RWPE2 (cell line): ENCODE results near the gene STAP2.

Experiments
- ATAC-seq: fragments of 200-7000 bp; cut with Tn5 transposase; 3 replicates; pipeline ENCODE4 v1.9.1; 2021; ENCODE audit warnings: low read depth
- DNase-seq: peaks from one replicate; pipeline ENCODE4 v3.0.0-alpha.2; 2020; ENCODE audit warnings: low spot score
- H3K27ac ChIP-seq: fragments of 450-650 bp; 2 replicates; pipeline ENCODE4 v1.5.1; 2017; ENCODE audit warnings: mild to moderate bottlenecking; ENCODE audit not compliant: poor library complexity, severe bottlenecking
- H3K27me3 ChIP-seq: fragments of 250-450 bp; sonication (Bioruptor Pico); 2 replicates; pipeline ENCODE4 v1.5.1; 2021; ENCODE audit warnings: mild to moderate bottlenecking, moderate library complexity; ENCODE audit not compliant: insufficient read depth, poor library complexity, severe bottlenecking
- H3K36me3 ChIP-seq: fragments of 250-450 bp; sonication (Bioruptor Pico); 2 replicates; pipeline ENCODE4 v1.5.1; 2020; ENCODE audit warnings: low read depth, mild to moderate bottlenecking, moderate library complexity
- H3K4me1 ChIP-seq: fragments of 250-450 bp; sonication (Bioruptor Pico); 2 replicates; pipeline ENCODE4 v1.5.1; 2021; ENCODE audit warnings: mild to moderate bottlenecking, moderate library complexity; ENCODE audit not compliant: insufficient read depth, poor library complexity, severe bottlenecking
- H3K4me3 ChIP-seq: fragments of 250-450 bp; sonication (Bioruptor Pico); 2 replicates; pipeline ENCODE4 v1.5.1; 2021; ENCODE audit warnings: mild to moderate bottlenecking, moderate library complexity; ENCODE audit not compliant: severe bottlenecking
- H3K9me3 ChIP-seq: fragments of 250-450 bp; sonication (Bioruptor Pico); 2 replicates; pipeline ENCODE4 v1.5.1; 2021; ENCODE audit warnings: mild to moderate bottlenecking, moderate library complexity; ENCODE audit not compliant: severe bottlenecking
- TF ChIP-seq, protein P1 (sequence below): fragments of 450-650 bp; IDR thresholded peaks from one replicate; pipeline ENCODE4 v1.5.1; 2017; ENCODE audit warnings: mild to moderate bottlenecking, moderate library complexity; ENCODE audit not compliant: poor library complexity, severe bottlenecking

STAP2 gene

DNA sequence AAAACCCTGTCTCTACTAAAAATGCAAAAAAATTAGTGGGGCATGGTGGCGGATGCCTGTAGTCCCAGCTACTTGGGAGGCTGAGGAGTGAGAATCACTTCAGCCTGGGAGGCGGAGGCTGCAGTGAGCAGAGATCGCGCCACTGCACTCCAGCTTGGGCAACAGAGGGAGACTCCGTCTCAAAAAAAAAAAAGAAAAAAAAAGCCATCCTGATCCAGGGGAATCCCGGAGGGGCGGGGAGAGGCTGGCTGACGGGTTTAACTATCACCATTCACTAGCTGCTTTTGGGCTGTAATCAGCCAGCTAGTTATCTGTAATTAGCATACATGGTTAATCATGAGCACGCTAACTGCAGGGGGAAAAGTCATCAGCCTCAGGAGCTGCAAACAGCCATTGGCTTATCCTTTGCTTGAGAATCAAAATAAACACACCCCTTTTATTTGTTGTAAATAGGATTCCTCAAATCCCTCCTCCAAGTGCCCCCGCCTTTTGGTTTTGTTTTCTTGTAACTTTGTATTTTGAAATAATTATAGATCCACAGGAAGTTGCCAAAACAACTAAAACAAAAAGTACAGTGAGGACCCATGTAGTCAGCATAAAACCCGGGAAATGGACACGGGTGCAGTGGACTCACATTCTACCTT lies 24.7 kb downstream of the STAP2 start:
- no peaks in the 10 kb centered on the region for H3K9me3 ChIP-seq

DNA sequence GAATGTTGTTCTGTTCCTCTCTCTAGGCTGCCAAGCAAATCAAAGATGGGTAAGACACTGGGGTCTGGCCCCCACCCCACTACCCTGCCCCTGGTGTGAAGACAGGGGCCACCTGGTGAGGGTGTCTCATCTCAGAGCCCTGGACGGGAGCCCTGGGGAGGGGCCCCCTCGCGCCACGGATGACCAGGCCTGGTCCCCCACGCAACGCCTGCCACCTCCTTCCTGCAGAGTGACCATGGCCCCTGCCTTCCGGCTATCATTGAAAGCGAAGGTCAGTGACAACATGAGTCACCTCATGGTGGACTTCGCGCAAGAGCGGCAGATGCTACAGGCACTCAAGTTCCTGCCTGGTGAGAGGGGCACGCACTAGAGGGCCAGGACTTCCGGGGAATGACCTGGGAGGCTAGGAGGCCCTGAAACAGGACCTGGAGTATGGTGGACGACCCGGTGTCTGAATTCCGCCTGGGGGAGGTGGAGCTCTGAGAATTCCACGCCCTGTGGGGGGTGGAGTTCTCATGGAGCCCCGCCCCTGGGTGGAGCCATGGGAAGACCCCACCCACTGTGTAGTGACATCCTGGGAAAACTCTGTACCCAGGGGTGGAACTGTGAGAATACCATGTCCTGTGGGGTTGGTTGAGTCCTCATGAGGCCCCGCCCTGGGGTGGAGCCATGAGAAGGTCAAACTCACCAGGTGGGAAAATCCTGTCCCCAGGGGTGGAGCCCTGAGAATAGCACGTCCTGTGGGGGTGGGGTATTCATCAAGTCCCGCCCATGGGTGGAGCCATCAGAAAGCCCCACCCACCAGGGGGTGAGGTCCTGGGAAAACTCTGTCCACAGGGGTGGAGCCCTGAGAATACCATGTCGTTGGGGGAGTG lies 28.1 kb downstream of the STAP2 start:
- Histone ChIP-seq H3K27me3 (no peaks in the 10 kb centered on the region), H3K4me1 (no peaks in the 10 kb centered on the region), H3K36me3 (peaks cover 5% of the 10 kb centered on the region; the same call in 1 of the 2 replicates), H3K9me3 (no peaks in the 10 kb centered on the region), H3K4me3 (no peak overlapping the region), H3K27ac (no peak overlapping the region)
- DNase-seq (no peak), ATAC-seq (no peak)
- TF ChIP-seq, protein P1, sequence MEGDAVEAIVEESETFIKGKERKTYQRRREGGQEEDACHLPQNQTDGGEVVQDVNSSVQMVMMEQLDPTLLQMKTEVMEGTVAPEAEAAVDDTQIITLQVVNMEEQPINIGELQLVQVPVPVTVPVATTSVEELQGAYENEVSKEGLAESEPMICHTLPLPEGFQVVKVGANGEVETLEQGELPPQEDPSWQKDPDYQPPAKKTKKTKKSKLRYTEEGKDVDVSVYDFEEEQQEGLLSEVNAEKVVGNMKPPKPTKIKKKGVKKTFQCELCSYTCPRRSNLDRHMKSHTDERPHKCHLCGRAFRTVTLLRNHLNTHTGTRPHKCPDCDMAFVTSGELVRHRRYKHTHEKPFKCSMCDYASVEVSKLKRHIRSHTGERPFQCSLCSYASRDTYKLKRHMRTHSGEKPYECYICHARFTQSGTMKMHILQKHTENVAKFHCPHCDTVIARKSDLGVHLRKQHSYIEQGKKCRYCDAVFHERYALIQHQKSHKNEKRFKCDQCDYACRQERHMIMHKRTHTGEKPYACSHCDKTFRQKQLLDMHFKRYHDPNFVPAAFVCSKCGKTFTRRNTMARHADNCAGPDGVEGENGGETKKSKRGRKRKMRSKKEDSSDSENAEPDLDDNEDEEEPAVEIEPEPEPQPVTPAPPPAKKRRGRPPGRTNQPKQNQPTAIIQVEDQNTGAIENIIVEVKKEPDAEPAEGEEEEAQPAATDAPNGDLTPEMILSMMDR: no peak

More for the DNA sequence above, 24.7 kb downstream of the STAP2 start:
- TF ChIP-seq, protein P1: no peak
- Histone ChIP-seq H3K27me3 (no peaks in the 10 kb centered on the region), H3K4me1 (no peaks in the 10 kb centered on the region), H3K4me3 (no peak overlapping the region), H3K27ac (no peak overlapping the region), H3K36me3 (peaks cover 5% of the 10 kb centered on the region; the same call in 1 of the 2 replicates)
- DNase-seq (no peak), ATAC-seq (no peak)

DNA sequence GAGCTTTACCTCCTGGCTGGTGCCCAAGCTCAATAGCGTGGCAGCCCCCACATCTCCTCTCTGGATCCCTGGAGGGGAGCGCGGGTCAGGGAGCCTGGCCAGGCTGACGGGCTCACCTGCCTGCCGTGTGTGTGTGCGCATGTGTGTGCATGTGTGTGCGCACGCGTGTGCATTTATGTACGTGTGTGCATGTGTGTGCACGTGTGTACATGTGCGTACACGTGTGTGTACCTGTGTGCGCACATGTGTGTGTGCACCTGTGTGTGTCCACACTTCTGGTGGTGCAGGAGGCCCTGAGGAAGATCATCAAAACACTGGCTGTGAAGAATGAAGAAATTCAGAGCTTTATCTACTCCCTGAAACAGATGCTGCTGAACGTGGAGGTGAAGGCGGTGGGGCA lies 33.0 kb downstream of the STAP2 start:
- no peaks in the 10 kb centered on the region for H3K27me3 ChIP-seq
- TF ChIP-seq, protein P1: no peak

DNA sequence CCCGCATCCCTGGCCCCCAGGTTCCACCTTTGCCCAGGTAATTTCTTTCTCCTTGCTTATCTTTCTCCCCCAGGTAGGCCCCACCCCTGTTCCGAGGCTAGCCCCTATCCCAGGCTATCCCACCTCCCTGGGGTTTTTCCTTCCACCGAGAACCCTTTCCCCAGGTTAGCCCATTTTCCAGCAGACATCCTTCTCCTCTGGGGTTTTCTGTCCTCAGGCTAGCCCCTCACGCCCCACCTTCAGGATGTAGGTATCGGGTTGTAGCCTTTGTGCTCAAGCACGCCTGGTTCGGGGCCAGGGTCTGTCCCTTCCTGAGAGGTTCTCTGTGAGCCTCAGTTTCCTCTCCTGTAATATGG lies 33.4 kb downstream of the STAP2 start:
- Histone ChIP-seq H3K4me3 (no peak overlapping the region), H3K27me3 (no peaks in the 10 kb centered on the region), H3K36me3 (peaks cover under 1% of the 10 kb centered on the region; the same call in 1 of the 2 replicates), H3K9me3 (no peaks in the 10 kb centered on the region), H3K4me1 (no peaks in the 10 kb centered on the region), H3K27ac (no peak overlapping the region)
- TF ChIP-seq, protein P1: no peak
- no peak for ATAC-seq
- DNase-seq: no peak

More for the DNA sequence above, 33.0 kb downstream of the STAP2 start:
- no peak for DNase-seq
- peaks cover 5% of the 10 kb centered on the region; the same call in 1 of the 2 replicates for H3K36me3 ChIP-seq
- H3K9me3 ChIP-seq: no peaks in the 10 kb centered on the region
- H3K4me1 ChIP-seq: no peaks in the 10 kb centered on the region
- no peak overlapping the region for H3K4me3 ChIP-seq
- ATAC-seq: no peak
- H3K27ac ChIP-seq: no peak overlapping the region
